Neural progenitor cell (in vitro differentiated cells): Measurements from ENCODE around the gene PPIE. TPM values are rescaled to one million over a fixed set of nuclear protein-coding genes. Genes with fewer than 3 reads are reported as not detected.

Experiments used
- DNase-seq: peaks from one replicate; pipeline ENCODE4 v3.0.0-alpha.2; 2016; ENCODE audit warnings: low spot score
- H2AFZ ChIP-seq: fragments of 200-600 bp; sonication (generic); replicated peaks from 2 replicates; pipeline ENCODE4 v1.6.1; 2016; ENCODE audit warnings: antibody characterized with exemption
- H3F3A ChIP-seq: fragments of 200-600 bp; sonication (generic); 2 replicates; pipeline ENCODE4 v1.6.1; 2016; ENCODE audit warnings: antibody characterized with exemption, low read depth
- H3K27ac ChIP-seq: fragments of 200-600 bp; sonication (generic); 2 replicates; pipeline ENCODE4 v1.5.1; 2016; ENCODE audit warnings: mild to moderate bottlenecking
- H3K27me3 ChIP-seq: fragments of 200-600 bp; sonication (generic); 2 replicates; pipeline ENCODE4 v1.6.1; 2016; ENCODE audit warnings: mild to moderate bottlenecking, moderate library complexity
- H3K36me3 ChIP-seq: fragments of 200-600 bp; sonication (generic); 2 replicates; pipeline ENCODE4 v1.5.1; 2016
- H3K4me1 ChIP-seq: fragments of 200-600 bp; sonication (generic); 2 replicates; pipeline ENCODE4 v1.6.1; 2016; ENCODE audit warnings: mixed run types
- H3K4me2 ChIP-seq: fragments of 200-600 bp; sonication (generic); 2 replicates; pipeline ENCODE4 v1.6.1; 2016
- H3K4me3 ChIP-seq: fragments of 200-600 bp; sonication (generic); 2 replicates; pipeline ENCODE4 v1.5.1; 2016
- H3K79me2 ChIP-seq: fragments of 200-600 bp; sonication (generic); 2 replicates; pipeline ENCODE4 v1.6.1; 2016; ENCODE audit warnings: low read depth
- H3K9ac ChIP-seq: fragments of 200-600 bp; sonication (generic); 2 replicates; pipeline ENCODE4 v1.6.1; 2016
- H3K9me3 ChIP-seq: fragments of 200-600 bp; sonication (generic); 2 replicates; pipeline ENCODE4 v1.5.1; 2016; ENCODE audit warnings: low read depth
- H4K20me1 ChIP-seq: fragments of 200-600 bp; sonication (generic); 2 replicates; pipeline ENCODE4 v1.6.1; 2016; ENCODE audit warnings: low read depth
- H3K27ac Mint-ChIP-seq: 3 replicates; pipeline ENCODE4 v1.8.0; 2021; ENCODE audit warnings: mixed read lengths
- H3K27me3 Mint-ChIP-seq: 2 replicates; pipeline ENCODE4 v1.8.0; 2022; ENCODE audit warnings: low read depth, mild to moderate bottlenecking, inconsistent platforms, moderate library complexity, mixed read lengths; ENCODE audit not compliant: insufficient read depth
- H3K36me3 Mint-ChIP-seq: 3 replicates; pipeline ENCODE4 v1.8.0; 2021; ENCODE audit warnings: mixed read lengths
- H3K4me1 Mint-ChIP-seq: 3 replicates; pipeline ENCODE4 v1.8.0; 2021; ENCODE audit warnings: mixed read lengths
- H3K4me3 Mint-ChIP-seq: 3 replicates; pipeline ENCODE4 v1.8.0; 2021; ENCODE audit warnings: mild to moderate bottlenecking, moderate library complexity, mixed read lengths
- H3K9me3 Mint-ChIP-seq: 3 replicates; pipeline ENCODE4 v1.8.0; 2020; ENCODE audit warnings: mixed read lengths
- EZH2 ChIP-seq: fragments of 200-600 bp; sonication (generic); IDR thresholded peaks from 2 replicates; pipeline ENCODE4 v1.6.1; 2017; ENCODE audit warnings: antibody characterized with exemption, mild to moderate bottlenecking, moderate library complexity
- EZH2phosphoT487 ChIP-seq: fragments of 200-600 bp; sonication (generic); IDR thresholded peaks from 2 replicates; pipeline ENCODE4 v1.6.1; 2017; ENCODE audit warnings: antibody characterized with exemption
- total RNA-seq: library from RNA; depleted of rRNA; stranded (reverse); fragments of >200 nt; gene quantifications from 2 replicates; pipeline ENCODE4 v1.2.3, GENCODE V29; 2015; ENCODE audit warnings: low replicate concordance
- TF ChIP-seq, protein P1 (sequence below): fragments of 200-600 bp; sonication (generic); IDR thresholded peaks from 2 replicates; pipeline ENCODE4 v1.5.1; 2017; ENCODE audit warnings: antibody characterized with exemption, mild to moderate bottlenecking

PPIE gene
- total RNA-seq = 50.8 and 57.2 TPM in 2 replicates

DNA sequence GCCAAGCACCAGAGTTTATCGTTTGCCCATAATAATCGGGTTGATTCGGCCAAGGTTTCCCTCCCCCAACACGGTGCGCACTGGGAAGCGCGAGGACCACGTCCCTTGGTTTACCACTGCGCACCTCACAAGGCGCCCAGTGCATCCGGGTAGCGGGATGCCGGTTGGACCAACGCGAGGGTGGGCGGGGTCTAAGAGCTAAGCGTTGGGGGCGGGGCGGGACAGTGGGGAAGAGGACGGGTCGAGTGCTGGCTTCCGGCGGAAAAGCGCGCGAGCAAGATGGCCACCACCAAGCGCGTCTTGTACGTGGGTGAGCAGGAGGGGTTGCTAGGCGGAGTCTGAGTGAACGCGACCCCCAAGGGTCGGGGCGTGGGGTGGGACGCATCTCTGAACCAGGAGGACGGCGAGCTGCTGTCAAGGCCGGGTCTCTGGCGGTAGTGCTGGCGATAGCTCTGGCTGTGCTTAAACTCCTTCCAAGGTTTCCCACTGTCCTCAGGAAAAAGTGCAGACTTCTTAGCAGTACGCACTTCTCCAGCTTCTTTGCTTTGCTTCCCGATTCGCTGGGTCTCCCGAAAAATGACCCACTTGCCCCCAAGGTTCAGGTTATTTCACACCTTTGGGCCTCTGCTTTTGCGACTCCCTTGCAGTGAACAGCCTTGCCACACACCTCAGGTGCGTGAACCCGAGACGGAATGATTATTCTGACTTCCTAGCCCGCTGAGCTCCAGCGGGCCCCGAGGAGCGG is at the start of gene PPIE:
TSS of gene PPIE (plus strand) at position 261 of the 745 bp plus-strand sequence. CDS start at position 280, 19 bp downstream.
- TF ChIP-seq, protein P1, sequence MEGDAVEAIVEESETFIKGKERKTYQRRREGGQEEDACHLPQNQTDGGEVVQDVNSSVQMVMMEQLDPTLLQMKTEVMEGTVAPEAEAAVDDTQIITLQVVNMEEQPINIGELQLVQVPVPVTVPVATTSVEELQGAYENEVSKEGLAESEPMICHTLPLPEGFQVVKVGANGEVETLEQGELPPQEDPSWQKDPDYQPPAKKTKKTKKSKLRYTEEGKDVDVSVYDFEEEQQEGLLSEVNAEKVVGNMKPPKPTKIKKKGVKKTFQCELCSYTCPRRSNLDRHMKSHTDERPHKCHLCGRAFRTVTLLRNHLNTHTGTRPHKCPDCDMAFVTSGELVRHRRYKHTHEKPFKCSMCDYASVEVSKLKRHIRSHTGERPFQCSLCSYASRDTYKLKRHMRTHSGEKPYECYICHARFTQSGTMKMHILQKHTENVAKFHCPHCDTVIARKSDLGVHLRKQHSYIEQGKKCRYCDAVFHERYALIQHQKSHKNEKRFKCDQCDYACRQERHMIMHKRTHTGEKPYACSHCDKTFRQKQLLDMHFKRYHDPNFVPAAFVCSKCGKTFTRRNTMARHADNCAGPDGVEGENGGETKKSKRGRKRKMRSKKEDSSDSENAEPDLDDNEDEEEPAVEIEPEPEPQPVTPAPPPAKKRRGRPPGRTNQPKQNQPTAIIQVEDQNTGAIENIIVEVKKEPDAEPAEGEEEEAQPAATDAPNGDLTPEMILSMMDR = no peak
- peak; percentile 31 for TF ChIP-seq EZH2phosphoT487
- peak within 1 kb of the TSS; percentile 87 for H3K4me3 ChIP-seq
- H4K20me1 ChIP-seq = peaks cover 3% of the 10 kb centered on the region
- no peak within 1 kb of the TSS for H3K27ac ChIP-seq
- peaks cover 44% of the 10 kb centered on the region for H3K27me3 ChIP-seq
- H3K4me1 ChIP-seq = peaks cover 7% of the 10 kb centered on the region
- H3K4me2 ChIP-seq = peak within 1 kb of the TSS; percentile 92
- Mint-ChIP-seq H3K9me3 (no peaks in the 10 kb centered on the region), H3K27ac (peak within 1 kb of the TSS; percentile 95), H3K36me3 (peaks cover 4% of the 10 kb centered on the region), H3K27me3 (peaks cover 7% of the 10 kb centered on the region), H3K4me3 (peak within 1 kb of the TSS; percentile 96), H3K4me1 (peaks cover 15% of the 10 kb centered on the region)
- H3K9ac ChIP-seq = peak within 1 kb of the TSS; percentile 72
- H3K9me3 ChIP-seq = no peaks in the 10 kb centered on the region
- H3F3A ChIP-seq = no peaks in the 10 kb centered on the region
- H3K36me3 ChIP-seq = peaks cover 5% of the 10 kb centered on the region
- peak; percentile 95 for DNase-seq
- peak within 1 kb of the TSS; percentile 86 for H2AFZ ChIP-seq
- peaks cover 14% of the 10 kb centered on the region for H3K79me2 ChIP-seq

DNA sequence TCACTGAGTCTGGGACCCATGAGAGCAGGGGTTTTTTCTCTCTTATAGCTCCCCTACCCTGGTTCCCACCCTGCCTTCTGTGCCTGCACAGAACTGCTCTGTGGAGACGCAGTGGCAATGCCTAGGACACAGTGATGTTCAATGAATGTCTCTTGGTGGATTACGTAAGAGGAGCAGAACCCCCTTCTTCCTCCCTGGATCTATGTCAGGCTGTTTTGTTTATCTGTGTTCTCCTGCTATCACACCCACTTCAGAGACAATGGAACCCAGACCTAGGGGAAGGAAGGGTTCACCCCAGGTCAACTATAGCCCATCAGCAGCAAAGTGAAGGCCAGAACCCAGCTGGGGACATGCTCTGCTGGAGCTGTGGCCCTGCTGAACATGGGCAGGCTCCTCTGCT is 49.5 kb upstream of the PPIE start:
- H3K36me3 ChIP-seq = no peaks in the 10 kb centered on the region
- no peak overlapping the region for H2AFZ ChIP-seq
- DNase-seq = no peak
- H3K9ac ChIP-seq = no peak overlapping the region
- H3K27me3 ChIP-seq = peaks cover 100% of the 10 kb centered on the region
- H3K27ac ChIP-seq = no peak overlapping the region
- H3K4me2 ChIP-seq = no peak overlapping the region
- H3K9me3 ChIP-seq = no peaks in the 10 kb centered on the region
- peaks cover 36% of the 10 kb centered on the region for H4K20me1 ChIP-seq
- H3K27me3 Mint-ChIP-seq = peaks cover 50% of the 10 kb centered on the region
- no peaks in the 10 kb centered on the region for H3K36me3 Mint-ChIP-seq
- H3K4me1 ChIP-seq = peaks cover 7% of the 10 kb centered on the region
- H3F3A ChIP-seq = no peaks in the 10 kb centered on the region
- no peak overlapping the region for H3K4me3 Mint-ChIP-seq
- H3K9me3 Mint-ChIP-seq = peaks cover 2% of the 10 kb centered on the region
- H3K4me3 ChIP-seq = no peak overlapping the region
- H3K79me2 ChIP-seq = no peaks in the 10 kb centered on the region
- TF ChIP-seq EZH2 = no peak
- no peak for TF ChIP-seq EZH2phosphoT487
- TF ChIP-seq, protein P1 = no peak
- peaks cover 31% of the 10 kb centered on the region for H3K4me1 Mint-ChIP-seq
- H3K27ac Mint-ChIP-seq = no peak overlapping the region

DNA sequence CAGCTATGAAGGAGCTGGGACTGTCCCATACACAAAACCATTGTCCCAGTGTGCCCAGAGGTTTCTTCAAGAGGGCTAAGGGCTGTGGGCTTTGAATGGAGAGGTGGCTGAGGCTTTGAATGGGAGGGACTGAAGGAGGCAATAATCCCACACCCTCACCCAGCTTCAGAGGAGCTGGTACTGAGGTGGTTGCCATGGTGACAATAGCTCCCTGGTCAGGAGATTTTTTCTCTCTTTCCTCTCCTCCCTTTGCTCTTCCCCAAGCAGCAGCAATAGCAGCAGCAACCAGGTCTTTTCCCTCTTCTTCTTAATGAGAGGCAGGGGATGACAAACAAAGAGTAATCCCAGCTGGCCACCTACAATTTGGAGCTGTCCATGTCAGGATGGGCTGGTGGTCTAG is 49.0 kb upstream of the PPIE start:
- Histone ChIP-seq H3K4me1 (peaks cover 7% of the 10 kb centered on the region), H3K4me2 (no peak overlapping the region), H4K20me1 (peaks cover 36% of the 10 kb centered on the region), H3K79me2 (no peaks in the 10 kb centered on the region), H3K4me3 (no peak overlapping the region), H3K9ac (no peak overlapping the region), H3K27me3 (peaks cover 100% of the 10 kb centered on the region), H3F3A (no peaks in the 10 kb centered on the region), H3K9me3 (no peaks in the 10 kb centered on the region), H3K27ac (no peak overlapping the region), H3K36me3 (no peaks in the 10 kb centered on the region), H2AFZ (no peak overlapping the region)
- Mint-ChIP-seq H3K27me3 (peaks cover 46% of the 10 kb centered on the region), H3K36me3 (no peaks in the 10 kb centered on the region), H3K9me3 (peaks cover 2% of the 10 kb centered on the region), H3K27ac (no peak overlapping the region), H3K4me3 (peak overlapping the region; percentile 72), H3K4me1 (peaks cover 31% of the 10 kb centered on the region)
- peak; percentile 57 for DNase-seq
- no peak for TF ChIP-seq EZH2phosphoT487
- TF ChIP-seq, protein P1 = no peak
- TF ChIP-seq EZH2 = no peak
